NCI-H345 treated with DMSO at 0.1 percent for 48 hours (cell line): Measurements from ENCODE around the gene IQSEC2.

Source experiments
- DNase-seq: peaks from one replicate; lab custom pipeline; 2025; ENCODE audit not compliant: unreplicated experiment; lab: John Stamatoyannopoulos, UW

Gene IQSEC2

GRCh38 chrX:53246231-53246630 is 35.2 kb downstream of the IQSEC2 start:
- no peak for DNase-seq

- no peak for DNase-seq
Measured at GRCh38 chrX:53244610-53245009, 36.8 kb downstream of the IQSEC2 start.

GRCh38 chrX:53242310-53242709 is 39.1 kb downstream of the IQSEC2 start:
- DNase-seq, result no peak

- no peak for DNase-seq
Measured at GRCh38 chrX:53241558-53241957, 39.8 kb downstream of the IQSEC2 start.

GRCh38 chrX:53239474-53239873 is 41.9 kb downstream of the IQSEC2 start:
- DNase-seq, result no peak

GRCh38 chrX:53237056-53237455 is 44.3 kb downstream of the IQSEC2 start:
- DNase-seq, result no peak

GRCh38 chrX:53236025-53236679 is 45.2 kb downstream of the IQSEC2 start:
- no peak for DNase-seq

- no peak for DNase-seq
Measured at GRCh38 chrX:53235566-53235965, 45.8 kb downstream of the IQSEC2 start.

GRCh38 chrX:53234484-53234883 is 46.9 kb downstream of the IQSEC2 start:
- DNase-seq, result no peak

- no peak for DNase-seq
Measured at GRCh38 chrX:53233536-53233935, 47.8 kb downstream of the IQSEC2 start.

GRCh38 chrX:53230116-53230515 is 51.3 kb downstream of the IQSEC2 start:
- DNase-seq, result no peak

GRCh38 chrX:53227224-53227765 is 54.1 kb downstream of the IQSEC2 start:
- no peak for DNase-seq

- DNase-seq, result peak; percentile 71
Measured at GRCh38 chrX:53224860-53225797, 56.3 kb downstream of the IQSEC2 start, which contains the start of gene KDM5C. TSS of gene KDM5C (minus strand) at chrX:53225207. CDS start at chrX:53224889, 318 bp downstream.

- DNase-seq, result no peak
Measured at GRCh38 chrX:53223955-53224859, 57.2 kb downstream of the IQSEC2 start.

GRCh38 chrX:53223068-53223693 is 58.2 kb downstream of the IQSEC2 start:
- DNase-seq, result no peak
